Activated T-helper 2 cell treated with anti-CD3 and anti-CD28 coated beads, Interferon-gamma antibody, Interleukin-2, Interleukin-4, amounts not matched to agents 10 μg/mL and 5 μg/mL and 100 μg/mL, durations not matched to agents 14 hours and 24 hours and 36 hours (primary cell): ENCODE data around the gene UBE2E3. TPM values are rescaled to one million over a fixed set of nuclear protein-coding genes. Genes with fewer than 3 reads are reported as not detected.

Experiments
- DNase-seq: peaks from one replicate; pipeline ENCODE4 v3.0.0; 2021; ENCODE audit warnings: low spot score
- H3K27ac Mint-ChIP-seq: one replicate; pipeline ENCODE4 v1.8.0; 2021; ENCODE audit warnings: mixed read lengths
- H3K27me3 Mint-ChIP-seq: one replicate; pipeline ENCODE4 v1.8.0; 2021; ENCODE audit warnings: low read depth, mixed read lengths
- H3K36me3 Mint-ChIP-seq: one replicate; pipeline ENCODE4 v1.8.0; 2021; ENCODE audit warnings: low read depth, mixed read lengths
- H3K4me1 Mint-ChIP-seq: one replicate; pipeline ENCODE4 v1.8.0; 2021; ENCODE audit warnings: low read depth, mixed read lengths
- H3K4me3 Mint-ChIP-seq: one replicate; pipeline ENCODE4 v1.8.0; 2021; ENCODE audit warnings: low read depth, mild to moderate bottlenecking, moderate library complexity, mixed read lengths
- H3K9me3 Mint-ChIP-seq: one replicate; pipeline ENCODE4 v1.8.0; 2021; ENCODE audit warnings: mixed read lengths
- intact Hi-C: fragments of 100-400 bp; cut with micrococcal nuclease; formaldehyde crosslinking; loops from one replicate; pipeline ENCODE4 v1.15.1; 2023
- total RNA-seq: library from RNA; stranded (reverse); gene quantifications from 2 replicates; pipeline ENCODE4 v1.2.3, GENCODE V29; 2022

UBE2E3 gene
- total RNA-seq, 1 donor from 2014 or later = 53.2 TPM

GRCh38 chr2:181047829-181048228 lies 67.4 kb downstream of the UBE2E3 start:
- Mint-ChIP-seq H3K27me3 (no peaks in the 10 kb centered on the region), H3K4me1 (peaks cover 9% of the 10 kb centered on the region), H3K36me3 (no peaks in the 10 kb centered on the region), H3K27ac (no peak overlapping the region), H3K9me3 (no peaks in the 10 kb centered on the region), H3K4me3 (no peak overlapping the region)
- no peak for DNase-seq
- intact Hi-C loops = no loop called here

- intact Hi-C loops = loop anchor here (10.0 kb wide), 1 partner anchor 447 kb away; no protein-coding TSS in a partner anchor
- DNase-seq = no peak
- Mint-ChIP-seq H3K9me3 (no peaks in the 10 kb centered on the region), H3K36me3 (no peaks in the 10 kb centered on the region), H3K27ac (no peak overlapping the region), H3K4me3 (no peak overlapping the region), H3K27me3 (no peaks in the 10 kb centered on the region), H3K4me1 (peaks cover 20% of the 10 kb centered on the region)
These were observed 71.6 kb downstream of the UBE2E3 start for GRCh38 chr2:181051861-181052522.

GRCh38 chr2:181052523-181052891 lies 72.1 kb downstream of the UBE2E3 start:
- H3K4me3 Mint-ChIP-seq = no peak overlapping the region
- no peak for DNase-seq
- H3K4me1 Mint-ChIP-seq = peaks cover 20% of the 10 kb centered on the region
- H3K27me3 Mint-ChIP-seq = no peaks in the 10 kb centered on the region
- no peak overlapping the region for H3K27ac Mint-ChIP-seq
- intact Hi-C loops = loop anchor here (10.0 kb wide), 1 partner anchor 448 kb away; no protein-coding TSS in a partner anchor
- H3K9me3 Mint-ChIP-seq = no peaks in the 10 kb centered on the region
- H3K36me3 Mint-ChIP-seq = no peaks in the 10 kb centered on the region

- no peaks in the 10 kb centered on the region for H3K9me3 Mint-ChIP-seq
These were observed 73.9 kb downstream of the UBE2E3 start for GRCh38 chr2:181054256-181054655.

GRCh38 chr2:181054843-181055242 lies 74.4 kb downstream of the UBE2E3 start:
- Mint-ChIP-seq H3K36me3 (no peaks in the 10 kb centered on the region), H3K27ac (no peak overlapping the region), H3K9me3 (no peaks in the 10 kb centered on the region), H3K4me3 (no peak overlapping the region), H3K4me1 (peaks cover 20% of the 10 kb centered on the region), H3K27me3 (no peaks in the 10 kb centered on the region)
- DNase-seq = no peak
- intact Hi-C loops = loop anchor here (5.0 to 10.0 kb wide), 2 partner anchors 73 to 450 kb away; partner anchors contain the start of gene UBE2E3

More at GRCh38 chr2:181054256-181054655, 73.9 kb downstream of the UBE2E3 start:
- no peak overlapping the region for H3K27ac Mint-ChIP-seq
- no peak overlapping the region for H3K4me3 Mint-ChIP-seq
- no peaks in the 10 kb centered on the region for H3K27me3 Mint-ChIP-seq
- intact Hi-C loops = loop anchor here (10.0 kb wide), 1 partner anchor 449 kb away; no protein-coding TSS in a partner anchor
- no peak for DNase-seq
- H3K36me3 Mint-ChIP-seq = no peaks in the 10 kb centered on the region
- H3K4me1 Mint-ChIP-seq = peaks cover 20% of the 10 kb centered on the region

- intact Hi-C loops = loop anchor here (1.0 to 10.0 kb wide), 3 partner anchors 76 to 934 kb away; partner anchors contain the start of gene UBE2E3
- H3K27me3 Mint-ChIP-seq = no peaks in the 10 kb centered on the region
- no peak overlapping the region for H3K27ac Mint-ChIP-seq
- H3K9me3 Mint-ChIP-seq = no peaks in the 10 kb centered on the region
- peaks cover 7% of the 10 kb centered on the region for H3K4me1 Mint-ChIP-seq
- no peak for DNase-seq
- H3K36me3 Mint-ChIP-seq = no peaks in the 10 kb centered on the region
- no peak overlapping the region for H3K4me3 Mint-ChIP-seq
These were observed 78.2 kb downstream of the UBE2E3 start for GRCh38 chr2:181058378-181059269.

- Mint-ChIP-seq H3K4me1 (no peaks in the 10 kb centered on the region), H3K27ac (no peak overlapping the region), H3K4me3 (no peak overlapping the region), H3K27me3 (no peaks in the 10 kb centered on the region), H3K36me3 (no peaks in the 10 kb centered on the region), H3K9me3 (no peaks in the 10 kb centered on the region)
- DNase-seq = no peak
- intact Hi-C loops = no loop called here
These were observed 83.3 kb downstream of the UBE2E3 start for GRCh38 chr2:181063696-181064095.

GRCh38 chr2:181065458-181065857 lies 85.1 kb downstream of the UBE2E3 start:
- H3K4me3 Mint-ChIP-seq = no peak overlapping the region

GRCh38 chr2:181066333-181066732 lies 85.9 kb downstream of the UBE2E3 start:
- Mint-ChIP-seq H3K4me1 (no peaks in the 10 kb centered on the region), H3K27me3 (no peaks in the 10 kb centered on the region), H3K36me3 (no peaks in the 10 kb centered on the region), H3K27ac (no peak overlapping the region), H3K9me3 (no peaks in the 10 kb centered on the region), H3K4me3 (no peak overlapping the region)
- no peak for DNase-seq
- intact Hi-C loops = no loop called here

More at GRCh38 chr2:181065458-181065857, 85.1 kb downstream of the UBE2E3 start:
- no peak for DNase-seq
- Mint-ChIP-seq H3K4me1 (no peaks in the 10 kb centered on the region), H3K27ac (no peak overlapping the region), H3K9me3 (no peaks in the 10 kb centered on the region), H3K36me3 (no peaks in the 10 kb centered on the region), H3K27me3 (no peaks in the 10 kb centered on the region)
- intact Hi-C loops = no loop called here

- no peak overlapping the region for H3K4me3 Mint-ChIP-seq
- H3K9me3 Mint-ChIP-seq = no peaks in the 10 kb centered on the region
- no peaks in the 10 kb centered on the region for H3K27me3 Mint-ChIP-seq
- intact Hi-C loops = loop anchor here (10.0 kb wide), 2 partner anchors 505 to 885 kb away; no protein-coding TSS in a partner anchor
- H3K36me3 Mint-ChIP-seq = no peaks in the 10 kb centered on the region
- peaks cover 6% of the 10 kb centered on the region for H3K4me1 Mint-ChIP-seq
- DNase-seq = no peak
- H3K27ac Mint-ChIP-seq = no peak overlapping the region
These were observed 89.9 kb downstream of the UBE2E3 start for GRCh38 chr2:181070119-181070835.

GRCh38 chr2:181070836-181071200 lies 90.4 kb downstream of the UBE2E3 start:
- H3K9me3 Mint-ChIP-seq = no peaks in the 10 kb centered on the region
- H3K36me3 Mint-ChIP-seq = no peaks in the 10 kb centered on the region
- DNase-seq = no peak
- H3K4me1 Mint-ChIP-seq = peaks cover 6% of the 10 kb centered on the region
- intact Hi-C loops = loop anchor here (10.0 kb wide), 2 partner anchors 504 to 884 kb away; no protein-coding TSS in a partner anchor
- no peaks in the 10 kb centered on the region for H3K27me3 Mint-ChIP-seq
- no peak overlapping the region for H3K4me3 Mint-ChIP-seq
- no peak overlapping the region for H3K27ac Mint-ChIP-seq

GRCh38 chr2:181072486-181073235 lies 92.3 kb downstream of the UBE2E3 start:
- DNase-seq = no peak
- Mint-ChIP-seq H3K9me3 (no peaks in the 10 kb centered on the region), H3K27me3 (no peaks in the 10 kb centered on the region), H3K4me1 (peaks cover 6% of the 10 kb centered on the region), H3K27ac (no peak overlapping the region), H3K36me3 (no peaks in the 10 kb centered on the region), H3K4me3 (no peak overlapping the region)
- intact Hi-C loops = loop anchor here (10.0 kb wide), 2 partner anchors 502 to 882 kb away; no protein-coding TSS in a partner anchor
